Measurements from ENCODE around the gene NID1. TPM values are rescaled to one million over a fixed set of nuclear protein-coding genes. Genes with fewer than 3 reads are reported as not detected.

NID1 gene
- total RNA-seq = 158 TPM
- polyA plus RNA-seq = 207 TPM

- DNase-seq (ENCODE audit: extremely low spot score) = peak; percentile 59
- H3K4me3 ChIP-seq (ENCODE audit: low read depth, low read length) = peak within 1 kb of the TSS; percentile 97
- no peaks in the 10 kb centered on the region for H3K36me3 ChIP-seq (ENCODE audit: insufficient read depth)
- under 1% methylated on average over 100 of the region's 100 CpGs for WGBS
- H3K27ac ChIP-seq (ENCODE audit: low read depth) = peak within 1 kb of the TSS; percentile 99
- no peaks in the 10 kb centered on the region for H3K4me1 ChIP-seq (ENCODE audit: insufficient read depth)
Observed at GRCh38 chr1:236064674-236065508, at the start of gene NID1. Gene NID1, minus strand, starts transcription at chr1:236065090. Its CDS starts 11 bp downstream, at chr1:236065079.

- DNase-seq (ENCODE audit: extremely low spot score) = no peak
Observed at GRCh38 chr1:236114076-236114747, 49.3 kb upstream of the NID1 start.

GRCh38 chr1:236113324-236114032 lies 48.6 kb upstream of the NID1 start:
- H3K27ac ChIP-seq (ENCODE audit: low read depth) = no peak overlapping the region
- H3K4me3 ChIP-seq (ENCODE audit: low read depth, low read length) = no peak overlapping the region
- H3K4me1 ChIP-seq (ENCODE audit: insufficient read depth) = no peaks in the 10 kb centered on the region
- H3K36me3 ChIP-seq (ENCODE audit: insufficient read depth) = no peaks in the 10 kb centered on the region
- no peak for DNase-seq (ENCODE audit: extremely low spot score)
- 75% methylated on average over 15 of the region's 15 CpGs for WGBS

More at GRCh38 chr1:236114076-236114747, 49.3 kb upstream of the NID1 start:
- WGBS = 86% methylated on average over 5 of the region's 5 CpGs
- Histone ChIP-seq H3K36me3 (ENCODE audit: insufficient read depth) (no peaks in the 10 kb centered on the region), H3K4me3 (ENCODE audit: low read depth, low read length) (no peak overlapping the region), H3K4me1 (ENCODE audit: insufficient read depth) (no peaks in the 10 kb centered on the region), H3K27ac (ENCODE audit: low read depth) (no peak overlapping the region)

DNA sequence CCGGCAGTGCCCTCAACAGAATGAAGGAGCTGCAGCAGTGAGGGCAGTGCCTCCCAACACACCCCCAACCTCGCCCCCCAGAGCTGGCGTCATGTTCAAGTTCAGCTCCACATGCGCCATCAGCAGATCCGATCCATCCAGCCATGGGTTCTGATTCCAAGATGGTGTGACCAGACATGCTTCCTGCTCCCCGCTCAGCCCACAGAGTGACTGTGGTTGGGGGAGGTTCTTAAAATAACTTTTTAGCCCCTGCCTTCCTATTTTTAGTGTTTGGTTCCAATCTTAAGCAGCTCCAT lies 47.4 kb upstream of the NID1 start:
- WGBS = 94% methylated on average over 6 of the region's 6 CpGs

GRCh38 chr1:236111527-236112331 lies 46.8 kb upstream of the NID1 start:
- 90% methylated on average over 17 of the region's 17 CpGs for WGBS

More for the DNA sequence above, 47.4 kb upstream of the NID1 start:
- Histone ChIP-seq H3K36me3 (ENCODE audit: insufficient read depth) (no peaks in the 10 kb centered on the region), H3K4me1 (ENCODE audit: insufficient read depth) (no peaks in the 10 kb centered on the region), H3K27ac (ENCODE audit: low read depth) (no peak overlapping the region), H3K4me3 (ENCODE audit: low read depth, low read length) (no peak overlapping the region)
- no peak for DNase-seq (ENCODE audit: extremely low spot score)

GRCh38 chr1:236110137-236110536 lies 45.2 kb upstream of the NID1 start:
- 84% methylated on average over 13 of the region's 13 CpGs for WGBS
- Histone ChIP-seq H3K4me1 (ENCODE audit: insufficient read depth) (no peaks in the 10 kb centered on the region), H3K4me3 (ENCODE audit: low read depth, low read length) (no peak overlapping the region), H3K36me3 (ENCODE audit: insufficient read depth) (no peaks in the 10 kb centered on the region), H3K27ac (ENCODE audit: low read depth) (no peak overlapping the region)
- DNase-seq (ENCODE audit: extremely low spot score) = no peak

More at GRCh38 chr1:236111527-236112331, 46.8 kb upstream of the NID1 start:
- DNase-seq (ENCODE audit: extremely low spot score) = no peak
- Histone ChIP-seq H3K27ac (ENCODE audit: low read depth) (no peak overlapping the region), H3K4me3 (ENCODE audit: low read depth, low read length) (no peak overlapping the region), H3K4me1 (ENCODE audit: insufficient read depth) (no peaks in the 10 kb centered on the region), H3K36me3 (ENCODE audit: insufficient read depth) (no peaks in the 10 kb centered on the region)

- H3K4me1 ChIP-seq (ENCODE audit: insufficient read depth) = no peaks in the 10 kb centered on the region
- H3K36me3 ChIP-seq (ENCODE audit: insufficient read depth) = no peaks in the 10 kb centered on the region
- DNase-seq (ENCODE audit: extremely low spot score) = no peak
- WGBS = 89% methylated on average over 7 of the region's 7 CpGs
- H3K27ac ChIP-seq (ENCODE audit: low read depth) = no peak overlapping the region
- no peak overlapping the region for H3K4me3 ChIP-seq (ENCODE audit: low read depth, low read length)
Observed at GRCh38 chr1:236108027-236108648, 43.2 kb upstream of the NID1 start.

DNA sequence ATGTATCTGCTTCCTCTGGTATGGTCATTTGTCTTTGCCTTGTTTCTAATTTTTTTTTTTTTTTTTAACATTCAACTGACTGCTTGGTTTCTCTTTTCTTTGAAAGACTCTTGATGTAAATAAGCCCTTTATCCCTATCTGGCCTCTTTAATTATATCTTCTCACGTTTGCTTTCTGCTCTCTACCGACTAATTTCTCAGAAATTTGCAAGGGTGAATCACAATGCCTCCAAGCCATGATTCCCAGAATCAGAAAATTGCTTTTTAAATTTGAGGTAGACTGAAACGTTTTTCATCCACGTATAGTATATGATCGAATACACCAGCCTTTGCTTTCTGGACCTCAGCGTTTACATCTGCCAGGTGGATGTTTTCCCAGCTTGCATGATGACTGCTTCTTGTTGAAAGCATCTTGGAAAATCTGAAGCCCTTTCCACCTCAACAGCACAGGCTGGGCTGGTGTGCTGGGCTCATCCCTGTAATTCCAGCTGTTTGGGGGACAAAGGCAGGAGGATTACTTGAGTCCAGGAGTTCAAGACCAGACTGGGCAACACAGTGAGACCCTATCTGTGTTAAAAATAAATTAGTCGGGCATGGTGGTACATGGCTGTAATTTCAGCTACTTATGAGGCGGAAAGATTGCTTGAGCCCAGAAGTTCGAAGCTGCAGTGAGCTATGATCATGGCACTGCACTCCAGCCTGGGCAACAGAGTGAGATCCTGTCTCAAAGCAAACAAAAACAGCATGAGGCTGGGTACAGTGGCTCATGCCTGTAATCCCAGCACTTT lies 42.4 kb upstream of the NID1 start:
- no peak for DNase-seq (ENCODE audit: extremely low spot score)
- no peaks in the 10 kb centered on the region for H3K36me3 ChIP-seq (ENCODE audit: insufficient read depth)
- no peak overlapping the region for H3K4me3 ChIP-seq (ENCODE audit: low read depth, low read length)
- no peak overlapping the region for H3K27ac ChIP-seq (ENCODE audit: low read depth)
- WGBS = 65% methylated on average over 9 of the region's 9 CpGs
- no peaks in the 10 kb centered on the region for H3K4me1 ChIP-seq (ENCODE audit: insufficient read depth)

DNA sequence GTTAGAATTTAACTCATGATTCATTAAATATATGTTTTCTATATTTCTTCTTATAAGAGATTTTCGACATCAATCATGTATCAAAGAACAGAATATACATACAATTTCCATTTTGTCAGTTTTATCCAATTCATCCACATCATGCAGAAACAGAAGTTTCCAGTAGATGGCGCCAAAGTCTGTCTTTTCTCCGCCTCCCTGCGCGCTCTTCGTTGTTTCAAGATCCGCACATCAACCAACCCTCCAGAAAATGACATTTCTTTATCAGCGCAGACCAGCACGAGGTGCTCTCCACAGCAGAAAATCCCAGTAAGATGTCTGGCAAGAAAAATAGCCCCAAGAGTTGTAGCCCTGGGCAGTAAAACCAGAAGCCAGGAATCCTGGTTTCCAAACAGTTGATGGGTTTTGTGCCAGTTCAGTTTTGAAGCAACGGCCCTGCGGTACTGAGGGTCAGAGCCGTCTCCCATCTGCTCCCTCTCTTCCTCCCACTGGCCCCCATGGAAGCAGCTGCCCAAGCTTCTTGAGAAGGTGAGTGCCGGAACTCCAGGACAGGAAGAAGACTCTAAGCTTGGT lies 38.8 kb upstream of the NID1 start:
- H3K4me1 ChIP-seq (ENCODE audit: insufficient read depth) = no peaks in the 10 kb centered on the region
- DNase-seq (ENCODE audit: extremely low spot score) = peak; percentile 40
- 18% methylated on average over 13 of the region's 13 CpGs for WGBS
- H3K36me3 ChIP-seq (ENCODE audit: insufficient read depth) = no peaks in the 10 kb centered on the region
- no peak overlapping the region for H3K4me3 ChIP-seq (ENCODE audit: low read depth, low read length)
- no peak overlapping the region for H3K27ac ChIP-seq (ENCODE audit: low read depth)

- no peak for DNase-seq (ENCODE audit: extremely low spot score)
- 28% methylated on average over 7 of the region's 7 CpGs for WGBS
- no peaks in the 10 kb centered on the region for H3K4me1 ChIP-seq (ENCODE audit: insufficient read depth)
- H3K27ac ChIP-seq (ENCODE audit: low read depth) = no peak overlapping the region
- H3K36me3 ChIP-seq (ENCODE audit: insufficient read depth) = no peaks in the 10 kb centered on the region
- H3K4me3 ChIP-seq (ENCODE audit: low read depth, low read length) = no peak overlapping the region
Observed at GRCh38 chr1:236103059-236103458, 38.2 kb upstream of the NID1 start.

- no peak overlapping the region for H3K27ac ChIP-seq (ENCODE audit: low read depth)
- no peak for DNase-seq (ENCODE audit: extremely low spot score)
- no peaks in the 10 kb centered on the region for H3K4me1 ChIP-seq (ENCODE audit: insufficient read depth)
- 78% methylated on average over 11 of the region's 11 CpGs for WGBS
- H3K36me3 ChIP-seq (ENCODE audit: insufficient read depth) = no peaks in the 10 kb centered on the region
- no peak overlapping the region for H3K4me3 ChIP-seq (ENCODE audit: low read depth, low read length)
Observed at GRCh38 chr1:236102611-236103010, 37.7 kb upstream of the NID1 start.

Measured in urinary bladder (tissue), 4 donors.